Measurements from ENCODE around the gene ARHGAP12.
"Not testable (repeated sequence)": the region's sequence is repeated elsewhere in the genome, so short reads cannot be mapped to it uniquely, and the experiment has no call there.

ARHGAP12 gene

GRCh38 chr10:31902625-31903024, 26.0 kb downstream of the ARHGAP12 start:
- no peaks in the 10 kb centered on the region for H3K9me2 ChIP-seq (replicated peaks; ENCODE audit: insufficient read depth, low read length)
- H3K79me2 ChIP-seq (ENCODE audit: insufficient read depth, low read length), result peaks cover 25% of the 10 kb centered on the region; the same call in 1 of the 2 replicates
- no peak overlapping the region for H2AFZ ChIP-seq (ENCODE audit: low read depth, low read length, severe bottlenecking)
- H3K4me3 ChIP-seq (ENCODE audit: insufficient read depth, low read length, poor library complexity, severe bottlenecking), result no peak overlapping the region
- H3F3A ChIP-seq (ENCODE audit: insufficient read depth), result no peaks in the 10 kb centered on the region
- H3K4me2 ChIP-seq (ENCODE audit: low read depth, low read length, poor library complexity, severe bottlenecking), result no peak overlapping the region
- H3K27ac ChIP-seq (ENCODE audit: low read depth, low read length), result no peak overlapping the region
- no peaks in the 10 kb centered on the region for H3K9me3 ChIP-seq (ENCODE audit: insufficient read depth, low read length)
- no peaks in the 10 kb centered on the region for H4K20me1 ChIP-seq (ENCODE audit: low read depth, low read length)
- H3K36me3 ChIP-seq (ENCODE audit: low read length), result no peaks in the 10 kb centered on the region; the same call in 1 of the 2 replicates
- H3K9ac ChIP-seq (ENCODE audit: low read length), result no peak overlapping the region
- no peaks in the 10 kb centered on the region for H3K27me3 ChIP-seq (ENCODE audit: low read length)
- no peak for TF ChIP-seq EZH2phosphoT487 (conservative IDR thresholded peaks at IDR 0.05; ENCODE audit: low read length)
- TF ChIP-seq CTCF (IDR thresholded peaks at IDR 0.05; ENCODE audit: insufficient read depth, low read length, poor library complexity, severe bottlenecking), result no peak

GRCh38 chr10:31897506-31897905, 31.1 kb downstream of the ARHGAP12 start:
- H3K4me3 ChIP-seq (ENCODE audit: insufficient read depth, low read length, poor library complexity, severe bottlenecking), result no peak overlapping the region
- no peaks in the 10 kb centered on the region for H3K36me3 ChIP-seq (ENCODE audit: low read length)
- H3K9me3 ChIP-seq (ENCODE audit: insufficient read depth, low read length), result no peaks in the 10 kb centered on the region
- peaks cover 20% of the 10 kb centered on the region; the same call in 1 of the 2 replicates for H3K79me2 ChIP-seq (ENCODE audit: insufficient read depth, low read length)
- H2AFZ ChIP-seq (ENCODE audit: low read depth, low read length, severe bottlenecking), result no peak overlapping the region
- no peaks in the 10 kb centered on the region for H4K20me1 ChIP-seq (ENCODE audit: low read depth, low read length)
- H3F3A ChIP-seq (ENCODE audit: insufficient read depth), result no peaks in the 10 kb centered on the region
- H3K27me3 ChIP-seq (ENCODE audit: low read length), result no peaks in the 10 kb centered on the region
- H3K9me2 ChIP-seq (replicated peaks; ENCODE audit: insufficient read depth, low read length), result no peaks in the 10 kb centered on the region
- no peak for TF ChIP-seq CTCF (IDR thresholded peaks at IDR 0.05; ENCODE audit: insufficient read depth, low read length, poor library complexity, severe bottlenecking)
- TF ChIP-seq EZH2phosphoT487 (conservative IDR thresholded peaks at IDR 0.05; ENCODE audit: low read length), result no peak
- no peak overlapping the region for H3K27ac ChIP-seq (ENCODE audit: low read depth, low read length)
- no peak overlapping the region for H3K9ac ChIP-seq (ENCODE audit: low read length)
- H3K4me2 ChIP-seq (ENCODE audit: low read depth, low read length, poor library complexity, severe bottlenecking), result no peak overlapping the region

GRCh38 chr10:31896968-31897384, 31.7 kb downstream of the ARHGAP12 start:
- H2AFZ ChIP-seq (ENCODE audit: low read depth, low read length, severe bottlenecking), result no peak overlapping the region
- H3K79me2 ChIP-seq (ENCODE audit: insufficient read depth, low read length), result peaks cover 14% of the 10 kb centered on the region; the same call in 1 of the 2 replicates
- H3F3A ChIP-seq (ENCODE audit: insufficient read depth), result no peaks in the 10 kb centered on the region
- TF ChIP-seq CTCF (IDR thresholded peaks at IDR 0.05; ENCODE audit: insufficient read depth, low read length, poor library complexity, severe bottlenecking) (no peak), EZH2phosphoT487 (conservative IDR thresholded peaks at IDR 0.05; ENCODE audit: low read length) (no peak)
- H4K20me1 ChIP-seq (ENCODE audit: low read depth, low read length), result no peaks in the 10 kb centered on the region
- no peak overlapping the region for H3K4me3 ChIP-seq (ENCODE audit: insufficient read depth, low read length, poor library complexity, severe bottlenecking)
- H3K27ac ChIP-seq (ENCODE audit: low read depth, low read length), result no peak overlapping the region
- H3K36me3 ChIP-seq (ENCODE audit: low read length), result no peaks in the 10 kb centered on the region
- H3K9ac ChIP-seq (ENCODE audit: low read length), result no peak overlapping the region
- H3K9me3 ChIP-seq (ENCODE audit: insufficient read depth, low read length), result no peaks in the 10 kb centered on the region
- H3K4me2 ChIP-seq (ENCODE audit: low read depth, low read length, poor library complexity, severe bottlenecking), result no peak overlapping the region
- H3K27me3 ChIP-seq (ENCODE audit: low read length), result no peaks in the 10 kb centered on the region
- no peaks in the 10 kb centered on the region for H3K9me2 ChIP-seq (replicated peaks; ENCODE audit: insufficient read depth, low read length)

- not testable (repeated sequence) for H3K79me2 ChIP-seq (ENCODE audit: insufficient read depth, low read length); H3K4me3 ChIP-seq (ENCODE audit: insufficient read depth, low read length, poor library complexity, severe bottlenecking); H3F3A ChIP-seq (ENCODE audit: insufficient read depth); H3K4me2 ChIP-seq (ENCODE audit: low read depth, low read length, poor library complexity, severe bottlenecking); H3K9me2 ChIP-seq (replicated peaks; ENCODE audit: insufficient read depth, low read length); H4K20me1 ChIP-seq (ENCODE audit: low read depth, low read length); H3K27me3 ChIP-seq (ENCODE audit: low read length); H2AFZ ChIP-seq (ENCODE audit: low read depth, low read length, severe bottlenecking); H3K9me3 ChIP-seq (ENCODE audit: insufficient read depth, low read length); H3K9ac ChIP-seq (ENCODE audit: low read length); H3K36me3 ChIP-seq (ENCODE audit: low read length); H3K27ac ChIP-seq (ENCODE audit: low read depth, low read length)
These were observed 32.9 kb downstream of the ARHGAP12 start for GRCh38 chr10:31895722-31896121.

Data from SU-DHL-6 (cell line).